ENCODE results near the gene ZNHIT3. TPM values are rescaled to one million over a fixed set of nuclear protein-coding genes. Genes with fewer than 3 reads are reported as not detected.

ZNHIT3 gene
- total and polyA plus RNA-seq, 2 of the 13 experiments (the other 11 are each of a cell fraction or from before 2014, with no cell fraction given) = 66.6 to 77.4 TPM

GRCh38 chr17:36544307-36545076, 58.0 kb downstream of the ZNHIT3 start, which contains the start of gene GGNBP2 (continued):
- TF ChIP-seq ZBTB39 (CRISPR knock-in tag; IDR thresholded peaks at IDR 0.05) (0 out of 2 replicates have a peak, but pooled peaks have one; percentile 39), ZNF724P (CRISPR knock-in tag; IDR thresholded peaks at IDR 0.05; ENCODE audit: borderline replicate concordance) (no peak), MAFK (conservative IDR thresholded peaks at IDR 0.05 in 1 of 2, IDR thresholded peaks at IDR 0.05 in 1 of 2; ENCODE audit: low read length in 2 of 2) (no peak), ZUFSP (CRISPR knock-in tag; IDR thresholded peaks at IDR 0.05; ENCODE audit: borderline replicate concordance) (no peak), ZNF788 (CRISPR knock-in tag; IDR thresholded peaks at IDR 0.05; ENCODE audit: borderline replicate concordance) (peak; percentile 49; the same call in 1 of the 2 replicates), ZBTB7A (CRISPR knock-in tag; IDR thresholded peaks at IDR 0.05) (peak; percentile 64; the same call in 1 of the 2 replicates), TEAD2 (CRISPR knock-in tag; IDR thresholded peaks at IDR 0.05) (no peak), ATM (IDR thresholded peaks at IDR 0.05; ENCODE audit: borderline replicate concordance) (no peak), SALL1 (CRISPR knock-in tag; IDR thresholded peaks at IDR 0.05) (peak; percentile 18), SRF (IDR thresholded peaks at IDR 0.05; ENCODE audit: low read depth, low read length) (no peak), ZNF34 (CRISPR knock-in tag; IDR thresholded peaks at IDR 0.05; ENCODE audit: borderline replicate concordance) (no peak), ZNF678 (CRISPR knock-in tag; IDR thresholded peaks at IDR 0.05) (no peak), IRF2 (CRISPR knock-in tag; IDR thresholded peaks at IDR 0.05) (peak; percentile 52; the same call in 1 of the 2 replicates), BRD4 (CRISPR knock-in tag; IDR thresholded peaks at IDR 0.05) (no peak; the same call in 1 of the 2 replicates), NAIF1 (CRISPR knock-in tag; IDR thresholded peaks at IDR 0.05; ENCODE audit: borderline replicate concordance) (no peak), MYPOP (CRISPR knock-in tag; IDR thresholded peaks at IDR 0.05) (peak; percentile 79)
- TF ChIP-seq, protein P1, sequence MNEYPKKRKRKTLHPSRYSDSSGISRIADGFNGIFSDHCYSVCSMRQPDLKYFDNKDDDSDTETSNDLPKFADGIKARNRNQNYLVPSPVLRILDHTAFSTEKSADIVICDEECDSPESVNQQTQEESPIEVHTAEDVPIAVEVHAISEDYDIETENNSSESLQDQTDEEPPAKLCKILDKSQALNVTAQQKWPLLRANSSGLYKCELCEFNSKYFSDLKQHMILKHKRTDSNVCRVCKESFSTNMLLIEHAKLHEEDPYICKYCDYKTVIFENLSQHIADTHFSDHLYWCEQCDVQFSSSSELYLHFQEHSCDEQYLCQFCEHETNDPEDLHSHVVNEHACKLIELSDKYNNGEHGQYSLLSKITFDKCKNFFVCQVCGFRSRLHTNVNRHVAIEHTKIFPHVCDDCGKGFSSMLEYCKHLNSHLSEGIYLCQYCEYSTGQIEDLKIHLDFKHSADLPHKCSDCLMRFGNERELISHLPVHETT (CRISPR knock-in tag; conservative IDR thresholded peaks at IDR 0.05) = peak; percentile 41; the same call in 1 of the 2 replicates
- TF ChIP-seq, protein P2, sequence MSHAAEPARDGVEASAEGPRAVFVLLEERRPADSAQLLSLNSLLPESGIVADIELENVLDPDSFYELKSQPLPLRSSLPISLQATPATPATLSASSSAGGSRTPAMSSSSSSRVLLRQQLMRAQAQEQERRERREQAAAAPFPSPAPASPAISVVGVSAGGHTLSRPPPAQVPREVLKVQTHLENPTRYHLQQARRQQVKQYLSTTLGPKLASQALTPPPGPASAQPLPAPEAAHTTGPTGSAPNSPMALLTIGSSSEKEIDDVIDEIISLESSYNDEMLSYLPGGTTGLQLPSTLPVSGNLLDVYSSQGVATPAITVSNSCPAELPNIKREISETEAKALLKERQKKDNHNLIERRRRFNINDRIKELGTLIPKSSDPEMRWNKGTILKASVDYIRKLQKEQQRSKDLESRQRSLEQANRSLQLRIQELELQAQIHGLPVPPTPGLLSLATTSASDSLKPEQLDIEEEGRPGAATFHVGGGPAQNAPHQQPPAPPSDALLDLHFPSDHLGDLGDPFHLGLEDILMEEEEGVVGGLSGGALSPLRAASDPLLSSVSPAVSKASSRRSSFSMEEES (CRISPR knock-in tag; IDR thresholded peaks at IDR 0.05) = no peak
- TF ChIP-seq, protein P3, sequence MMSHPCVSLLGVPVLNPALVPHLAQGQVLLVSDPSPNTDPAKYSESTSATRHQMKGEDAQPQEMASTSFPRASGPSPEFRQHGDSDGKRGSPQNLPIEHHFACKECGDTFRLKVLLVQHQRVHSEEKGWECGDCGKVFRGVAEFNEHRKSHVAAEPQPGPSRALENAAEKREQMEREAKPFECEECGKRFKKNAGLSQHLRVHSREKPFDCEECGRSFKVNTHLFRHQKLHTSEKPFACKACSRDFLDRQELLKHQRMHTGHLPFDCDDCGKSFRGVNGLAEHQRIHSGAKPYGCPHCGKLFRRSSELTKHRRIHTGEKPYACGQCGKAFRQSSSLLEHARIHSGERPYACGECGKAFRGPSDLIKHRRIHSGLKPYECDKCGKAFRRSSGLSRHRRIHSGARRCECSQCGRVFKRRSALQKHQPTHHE (CRISPR knock-in tag; IDR thresholded peaks at IDR 0.05; ENCODE audit: borderline replicate concordance) = no peak
